ENCODE data around the gene MMD2.

GRCh38 chr7:4993471-4993870 is 34.5 kb upstream of the MMD2 start:
- TF ChIP-seq CTCF (IDR thresholded peaks at IDR 0.05; ENCODE audit: poor library complexity) (no peak), EZH2 (IDR thresholded peaks at IDR 0.05; ENCODE audit: borderline replicate concordance) (no peak)

Measured in hepatocyte (in vitro differentiated cells).